Measurements from ENCODE around the gene GTF2H1. TPM values are rescaled to one million over a fixed set of nuclear protein-coding genes. Genes with fewer than 3 reads are reported as not detected.
"Not testable (repeated sequence)": the region's sequence is repeated elsewhere in the genome, so short reads cannot be mapped to it uniquely, and the experiment has no call there.

GTF2H1 gene
- total RNA-seq, 4 donors from 2014 or later: 46.6 to 147 (median 60.0) TPM

- Histone ChIP-seq H3K4me3 (no peak overlapping the region), H3K27ac (no peak overlapping the region), H3K27me3 (no peaks in the 10 kb centered on the region), H3K36me3 (peaks cover 2 to 54% (median 23%) of the 10 kb centered on the region in 4 donors), H3K9me3 (no peaks in the 10 kb centered on the region), H3K4me1 (peaks cover 0 to 28% (median 20%) of the 10 kb centered on the region in 4 donors)
- DNase-seq: no peak
- in situ Hi-C loops (cut with MboI; ENCODE audit: low pct_ligation_motif_present in 1 of 4, low pct_unique_long_range_greater_than_20kb in 1 of 4, low sequenced_read_pairs in 3 of 4): loop anchor here in 3 of 4 donors (5.0 to 10.0 kb wide), 2 partner anchors 76 to 127 kb away; partner anchors contain the start of genes GTF2H1 (in 2 of the 3), HPS5 (in 2 of the 3) and TSG101 (in 2 of the 3)
- intact Hi-C loops (cut with DNase I; ENCODE audit: low total_unique reads): loop anchor here (10.0 kb wide), 1 partner anchor 73 kb away; the partner anchor contains the start of genes GTF2H1 and HPS5
- 95 to 96% methylated on average over 3 of the region's 3 CpGs for WGBS, 2 donors (ENCODE audit: low coverage in 1 of 2)
- no peak for TF ChIP-seq POLR2AphosphoS5 (IDR thresholded peaks at IDR 0.05)
Measured at GRCh38 chr11:18397921-18398320, 75.6 kb downstream of the GTF2H1 start.

GRCh38 chr11:18401077-18401476 lies 78.7 kb downstream of the GTF2H1 start:
- H3K9me3 ChIP-seq; in situ Hi-C loops (cut with MboI; ENCODE audit: low pct_ligation_motif_present in 1 of 4, low pct_unique_long_range_greater_than_20kb in 1 of 4, low sequenced_read_pairs in 3 of 4); intact Hi-C loops (cut with DNase I; ENCODE audit: low total_unique reads); H3K4me3 ChIP-seq; H3K27me3 ChIP-seq; H3K27ac ChIP-seq; DNase-seq: not testable (repeated sequence)
- WGBS, 2 donors (ENCODE audit: low coverage in 1 of 2): 95 to 97% methylated on average over 6 to 9 of the region's 9 CpGs
- Histone ChIP-seq H3K4me1 (peaks cover 0 to 17% (median 12%) of the 10 kb centered on the region in 4 donors), H3K36me3 (peaks cover 2 to 85% (median 38%) of the 10 kb centered on the region in 4 donors)

GRCh38 chr11:18404062-18404461 lies 81.7 kb downstream of the GTF2H1 start:
- no peaks in the 10 kb centered on the region for H3K9me3 ChIP-seq
- H3K27ac ChIP-seq: no peak overlapping the region
- no peak overlapping the region for H3K4me3 ChIP-seq
- H3K4me1 ChIP-seq: no peaks in the 10 kb centered on the region
- TF ChIP-seq EP300 (IDR thresholded peaks at IDR 0.05; ENCODE audit: low read depth): no peak
- no peak for TF ChIP-seq POLR2A (IDR thresholded peaks at IDR 0.05)
- TF ChIP-seq POLR2AphosphoS5 (IDR thresholded peaks at IDR 0.05): no peak
- no peak for TF ChIP-seq CTCF (IDR thresholded peaks at IDR 0.05)
- H3K27me3 ChIP-seq: no peaks in the 10 kb centered on the region
- DNase-seq: no peak
- intact Hi-C loops (cut with DNase I; ENCODE audit: low total_unique reads): no loop called here
- 97% methylated on average over 4 of the region's 4 CpGs; no CpG with 5 or more reads in 1 of the 2 donors for WGBS, 2 donors (ENCODE audit: low coverage in 1 of 2)
- peaks cover 2 to 85% (median 42%) of the 10 kb centered on the region in 4 donors for H3K36me3 ChIP-seq
- in situ Hi-C loops (cut with MboI; ENCODE audit: low pct_ligation_motif_present in 1 of 4, low pct_unique_long_range_greater_than_20kb in 1 of 4, low sequenced_read_pairs in 3 of 4): no loop called here

GRCh38 chr11:18407400-18407799 lies 85.0 kb downstream of the GTF2H1 start:
- peak in 1 of 3 donors; percentile 53 for TF ChIP-seq POLR2AphosphoS5 (IDR thresholded peaks at IDR 0.05)
- in situ Hi-C loops (cut with MboI; ENCODE audit: low pct_ligation_motif_present in 1 of 4, low pct_unique_long_range_greater_than_20kb in 1 of 4, low sequenced_read_pairs in 3 of 4); H3K4me3 ChIP-seq; H3K4me1 ChIP-seq; H3K9me3 ChIP-seq; H3K27me3 ChIP-seq; intact Hi-C loops (cut with DNase I; ENCODE audit: low total_unique reads): not testable (repeated sequence)
- Histone ChIP-seq H3K27ac (peak overlapping the region in 2 of 4 donors; percentile 17 to 37), H3K36me3 (peaks cover 0 to 58% (median 28%) of the 10 kb centered on the region in 4 donors)
- 33 to 58% methylated on average over 3 of the region's 3 CpGs for WGBS, 2 donors (ENCODE audit: low coverage in 1 of 2)
- DNase-seq: peak; percentile 39

GRCh38 chr11:18408558-18409291 lies 86.4 kb downstream of the GTF2H1 start:
- intact Hi-C loops (cut with DNase I; ENCODE audit: low total_unique reads): no loop called here
- in situ Hi-C loops (cut with MboI; ENCODE audit: low pct_ligation_motif_present in 1 of 4, low pct_unique_long_range_greater_than_20kb in 1 of 4, low sequenced_read_pairs in 3 of 4): no loop called here
- H3K27me3 ChIP-seq: no peaks in the 10 kb centered on the region
- peak overlapping the region in 1 of 4 donors; percentile 4 for H3K27ac ChIP-seq
- no peaks in the 10 kb centered on the region for H3K9me3 ChIP-seq
- no peak for TF ChIP-seq POLR2A (IDR thresholded peaks at IDR 0.05)
- no peak for TF ChIP-seq CTCF (IDR thresholded peaks at IDR 0.05)
- no peak for TF ChIP-seq EP300 (IDR thresholded peaks at IDR 0.05; ENCODE audit: low read depth)
- TF ChIP-seq POLR2AphosphoS5 (IDR thresholded peaks at IDR 0.05): no peak
- no peak overlapping the region for H3K4me3 ChIP-seq
- no peaks in the 10 kb centered on the region for H3K4me1 ChIP-seq
- no peak for DNase-seq
- H3K36me3 ChIP-seq: peaks cover 0 to 44% (median 22%) of the 10 kb centered on the region in 4 donors
- WGBS, 2 donors (ENCODE audit: low coverage in 1 of 2): 90 to 100% methylated on average over 5 to 9 of the region's 9 CpGs

Data from transverse colon (tissue), 4 donors.